NB4 (cell line): ENCODE results near the gene BCL6.

Source experiments
- DNase-seq: peaks from one replicate; pipeline ENCODE4 v3.0.0; 2010; ENCODE audit warnings: low read depth
- H3K4me3 ChIP-seq: one replicate; pipeline ENCODE4 v1.5.1; 2011; ENCODE audit warnings: mild to moderate bottlenecking, low read depth, low read length, moderate library complexity
- CTCF ChIP-seq: IDR thresholded peaks from one replicate; pipeline ENCODE4 v1.5.1; 2012; ENCODE audit warnings: low read depth, low read length
- MAX ChIP-seq: IDR thresholded peaks from 2 replicates; pipeline ENCODE4 v1.6.1; 2011; ENCODE audit warnings: low read depth, low read length
- MYC ChIP-seq: IDR thresholded peaks from 2 replicates; pipeline ENCODE4 v1.6.1; 2011; ENCODE audit warnings: low read depth, low read length
- POLR2A ChIP-seq: IDR thresholded peaks from 2 replicates; pipeline ENCODE4 v1.6.1; 2011; ENCODE audit warnings: mild to moderate bottlenecking; ENCODE audit not compliant: insufficient read length; ENCODE audit errors: extremely low read depth

The BCL6 gene

GRCh38 chr3:187740421-187741399, 4.6 kb downstream of the BCL6 start:
- peak; percentile 57 for DNase-seq
- TF ChIP-seq POLR2A (no peak), MYC (no peak), CTCF (peak; percentile 52)
- H3K4me3 ChIP-seq, result peak overlapping the region; percentile 46

GRCh38 chr3:187739561-187740332, 5.5 kb downstream of the BCL6 start:
- TF ChIP-seq POLR2A (no peak), CTCF (peak; percentile 90), MYC (peak; percentile 63; the same call in 1 of the 2 replicates), MAX (peak; percentile 79)
- peak; percentile 76 for DNase-seq
- H3K4me3 ChIP-seq, result peak overlapping the region; percentile 39

- peak overlapping the region; percentile 39 for H3K4me3 ChIP-seq
- peak; percentile 32 for DNase-seq
- TF ChIP-seq POLR2A, result no peak
Observed at GRCh38 chr3:187739094-187739560, 6.1 kb downstream of the BCL6 start.

- peak; percentile 78 for DNase-seq
Observed at GRCh38 chr3:187738331-187739093, 6.8 kb downstream of the BCL6 start.

DNA sequence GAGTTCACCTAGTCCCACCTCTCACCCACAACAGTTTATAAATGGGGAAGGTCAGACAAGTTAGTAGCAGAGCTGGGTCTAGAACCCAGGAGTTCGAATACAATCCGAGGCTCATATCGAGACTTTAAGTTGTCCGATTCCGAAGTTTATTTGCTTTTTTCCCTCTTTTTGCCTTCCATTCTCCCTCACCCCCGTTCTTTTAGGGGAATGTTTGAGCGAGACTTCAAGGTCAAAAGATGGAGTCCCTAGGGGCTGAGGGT, 7.3 kb downstream of the BCL6 start:
- TF ChIP-seq MAX (no peak), CTCF (no peak)
- no peak for DNase-seq
- H3K4me3 ChIP-seq, result peak overlapping the region; percentile 28

More at GRCh38 chr3:187738331-187739093, 6.8 kb downstream of the BCL6 start:
- TF ChIP-seq CTCF (peak; percentile 72), MAX (0 out of 2 replicates have a peak, but pooled peaks have one; percentile 30), MYC (no peak), POLR2A (no peak)
- peak overlapping the region; percentile 25 for H3K4me3 ChIP-seq
